GM19025 (cell line): ENCODE results near the gene NUDT19.
A peak's percentile ranks its signal among the peaks of the same experiment; 100 is the strongest.
"Not testable (repeated sequence)": the region's sequence is repeated elsewhere in the genome, so short reads cannot be mapped to it uniquely, and the experiment has no call there.

Experiments
- ATAC-seq: cut with Tn5 transposase; IDR thresholded peaks from one replicate; pipeline ENCODE4 v1.9.1; 2021; ENCODE audit warnings: mild to moderate bottlenecking, low read depth, moderate library complexity; ENCODE audit not compliant: unreplicated experiment

The NUDT19 gene

GRCh38 chr19:32674931-32675719 lies 16.5 kb upstream of the NUDT19 start, which contains the start of gene ANKRD27:
ANKRD27 (minus strand) TSS chr19:32675180; CDS start chr19:32659015, 16,165 bp downstream.
- ATAC-seq = peak; percentile 98

- peak; percentile 19 for ATAC-seq
Observed at GRCh38 chr19:32675720-32676185, 15.9 kb upstream of the NUDT19 start, which contains the start of gene RGS9BP. RGS9BP (plus strand) TSS chr19:32675848; CDS start chr19:32676264, 416 bp downstream.

DNA sequence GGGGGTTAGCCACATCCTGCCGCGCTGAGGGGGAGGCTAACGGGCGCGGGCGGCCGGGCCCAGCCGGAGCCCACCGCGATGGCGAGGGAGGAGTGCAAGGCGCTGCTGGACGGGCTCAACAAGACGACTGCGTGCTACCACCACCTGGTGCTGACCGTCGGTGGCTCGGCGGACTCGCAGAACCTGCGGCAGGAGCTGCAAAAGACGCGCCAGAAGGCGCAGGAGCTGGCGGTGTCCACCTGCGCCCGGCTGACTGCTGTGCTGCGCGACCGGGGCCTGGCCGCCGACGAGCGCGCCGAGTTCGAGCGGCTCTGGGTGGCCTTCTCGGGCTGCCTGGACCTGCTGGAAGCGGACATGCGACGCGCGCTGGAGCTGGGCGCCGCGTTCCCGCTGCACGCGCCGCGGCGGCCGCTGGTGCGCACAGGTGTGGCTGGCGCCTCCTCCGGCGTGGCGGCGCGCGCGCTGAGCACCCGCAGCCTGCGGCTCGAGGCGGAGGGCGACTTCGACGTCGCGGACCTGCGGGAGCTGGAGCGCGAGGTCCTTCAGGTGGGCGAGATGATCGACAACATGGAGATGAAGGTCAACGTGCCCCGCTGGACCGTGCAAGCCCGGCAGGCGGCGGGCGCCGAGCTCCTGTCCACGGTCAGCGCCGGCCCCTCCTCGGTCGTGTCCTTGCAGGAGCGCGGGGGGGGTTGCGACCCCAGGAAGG lies 15.3 kb upstream of the NUDT19 start:
- no peak for ATAC-seq

DNA sequence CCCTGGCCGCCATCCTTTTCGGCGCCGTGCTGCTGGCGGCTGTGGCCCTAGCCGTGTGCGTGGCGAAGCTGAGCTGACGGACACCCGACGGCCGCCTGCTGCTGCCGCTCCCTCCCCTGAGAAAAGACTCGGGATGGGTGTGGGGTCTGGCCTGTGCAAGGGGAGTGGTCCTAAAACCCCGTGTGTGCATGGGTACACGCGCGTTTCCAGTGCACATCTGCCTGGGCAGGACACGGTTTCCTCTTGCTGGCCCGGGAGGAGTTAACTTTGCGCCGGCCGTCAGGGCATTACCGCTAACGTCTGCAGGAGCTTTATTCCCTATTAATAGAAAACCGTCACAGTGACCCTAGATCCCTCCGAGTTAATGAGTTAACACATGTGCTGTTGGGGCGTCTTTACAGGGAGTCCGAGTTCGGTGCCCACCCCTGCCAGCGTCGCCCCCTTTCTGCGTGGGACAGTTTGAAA lies 14.7 kb upstream of the NUDT19 start:
- no peak for ATAC-seq

- no peak for ATAC-seq
Observed at GRCh38 chr19:32677657-32678056, 14.0 kb upstream of the NUDT19 start.

DNA sequence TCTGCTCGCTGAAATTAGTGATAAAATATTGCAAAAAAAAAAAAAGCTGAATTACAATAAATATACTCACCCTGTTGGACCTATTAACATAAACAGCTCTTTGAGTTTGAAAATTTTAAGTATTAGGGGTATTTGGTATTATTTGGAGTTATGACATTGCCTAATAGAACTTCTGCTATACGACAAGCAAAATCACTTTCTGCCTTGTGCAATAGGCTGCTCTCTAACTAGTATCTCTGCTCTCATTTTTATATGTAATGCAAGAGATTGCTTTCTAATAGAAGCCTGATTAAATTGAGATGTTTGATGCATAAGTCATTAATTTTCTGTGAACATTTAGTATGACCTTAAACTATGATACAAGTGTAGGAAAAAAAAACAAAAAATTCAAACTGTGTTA lies 10.6 kb upstream of the NUDT19 start:
- ATAC-seq = no peak

DNA sequence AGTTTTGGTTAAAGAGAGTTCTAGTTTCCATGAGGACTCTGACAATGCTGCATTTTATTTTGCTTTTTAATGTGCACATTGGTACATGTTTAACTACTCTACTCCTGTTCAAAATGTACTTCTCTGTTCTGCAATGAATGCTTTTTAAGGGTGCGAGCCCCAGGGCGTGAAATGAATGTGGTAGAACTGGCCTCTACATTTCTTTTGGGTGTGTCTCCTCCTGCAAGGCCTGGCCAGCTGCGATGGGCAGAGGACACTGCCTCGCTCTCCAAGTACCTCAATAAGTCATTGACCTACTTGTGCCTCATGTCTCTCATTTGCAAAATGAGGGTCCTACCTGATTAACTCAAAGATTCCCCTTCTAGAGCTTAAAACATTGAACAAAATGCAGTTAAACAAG lies 9.3 kb upstream of the NUDT19 start:
- no peak for ATAC-seq

DNA sequence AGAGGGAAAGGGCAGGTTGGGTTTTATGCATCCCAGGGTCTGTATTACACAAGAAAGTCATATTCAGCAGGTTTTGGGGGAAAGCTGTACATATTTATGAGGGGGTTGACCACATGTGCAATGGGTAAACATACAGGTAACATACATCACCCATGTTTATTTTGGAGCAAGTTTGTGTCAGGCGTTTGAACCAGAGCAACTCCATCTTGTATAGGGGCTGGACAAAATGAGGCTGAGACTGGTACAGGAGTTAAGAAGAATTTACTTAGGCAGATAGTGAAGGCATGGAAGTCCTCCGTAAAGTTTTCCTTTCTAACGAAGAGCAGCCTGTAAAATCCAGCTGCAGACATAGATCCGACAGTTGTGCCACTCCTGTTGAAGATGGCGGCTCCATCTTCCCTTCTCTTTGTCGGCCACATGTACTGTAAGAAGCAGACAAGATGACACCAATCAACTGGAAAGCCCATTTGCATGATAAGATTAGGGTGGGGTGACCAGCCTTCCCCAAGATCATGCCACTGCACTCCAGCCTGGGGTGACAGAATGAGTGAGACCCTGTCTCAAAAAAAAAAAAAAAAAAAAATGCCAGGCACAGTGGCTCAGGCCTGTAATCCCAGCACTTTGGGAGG lies 4.7 kb upstream of the NUDT19 start:
- ATAC-seq = no peak

GRCh38 chr19:32687681-32688080 lies 3.9 kb upstream of the NUDT19 start:
- ATAC-seq = no peak

- no peak for ATAC-seq
Observed at GRCh38 chr19:32688311-32688710, 3.3 kb upstream of the NUDT19 start.

DNA sequence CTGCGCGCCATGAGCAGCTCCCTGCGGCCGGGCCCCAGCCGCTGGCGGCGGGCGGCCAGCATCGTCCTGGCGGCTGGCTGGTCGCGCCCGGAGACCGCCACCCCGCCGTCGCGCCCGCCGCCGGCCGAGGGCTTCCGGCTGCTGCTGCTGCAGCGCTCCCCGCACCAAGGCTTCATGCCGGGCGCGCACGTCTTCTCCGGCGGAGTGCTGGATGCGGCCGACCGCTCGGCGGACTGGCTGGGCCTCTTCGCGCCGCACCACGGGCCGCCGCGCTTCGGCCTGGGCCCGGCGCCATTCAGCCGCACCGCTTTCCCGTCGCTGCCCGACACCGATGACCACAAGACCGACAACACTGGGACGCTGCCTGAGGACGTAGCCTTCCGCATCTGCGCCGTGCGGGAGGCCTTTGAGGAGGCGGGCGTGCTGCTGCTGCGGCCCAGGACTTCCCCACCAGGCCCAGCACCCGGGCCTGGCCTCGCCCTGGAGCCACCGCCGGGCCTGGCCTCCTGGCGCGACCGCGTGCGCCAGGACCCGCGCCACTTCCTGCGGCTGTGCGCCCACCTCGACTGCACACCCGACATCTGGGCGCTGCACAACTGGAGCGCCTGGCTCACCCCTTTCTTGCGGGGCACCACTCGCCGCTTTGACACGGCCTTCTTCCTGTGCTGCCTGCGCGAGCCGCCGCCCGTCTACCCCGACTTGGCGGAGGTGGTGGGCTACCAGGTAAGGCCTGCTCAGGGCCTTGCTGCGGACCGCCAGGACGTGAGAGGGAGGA lies 518 bp downstream of the NUDT19 start:
- peak; percentile 50 for ATAC-seq

- ATAC-seq = no peak
Observed at GRCh38 chr19:32692727-32693061, 1.1 kb downstream of the NUDT19 start.

- ATAC-seq = not testable (repeated sequence)
Observed at GRCh38 chr19:32693151-32694108, 1.8 kb downstream of the NUDT19 start.

DNA sequence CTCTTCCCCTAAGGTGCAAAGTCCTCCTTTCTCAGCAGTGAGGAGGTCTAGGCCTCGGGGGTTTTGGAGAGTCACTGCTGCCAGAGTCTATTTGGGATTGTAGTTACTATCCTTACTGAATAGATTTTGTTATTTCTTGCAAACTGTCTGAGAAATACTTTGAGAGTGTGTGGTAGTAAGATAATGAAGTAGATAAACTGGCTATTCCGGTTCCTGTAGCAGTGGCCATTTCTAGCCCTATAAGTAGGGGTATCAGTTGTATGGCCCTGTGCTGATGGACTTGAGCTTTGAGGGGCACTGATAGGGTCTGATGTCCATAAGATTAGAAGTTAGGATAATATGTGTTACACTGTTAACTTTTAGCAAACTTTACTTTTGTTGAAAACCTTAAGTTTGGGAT lies 2.7 kb downstream of the NUDT19 start:
- ATAC-seq = not testable (repeated sequence)

DNA sequence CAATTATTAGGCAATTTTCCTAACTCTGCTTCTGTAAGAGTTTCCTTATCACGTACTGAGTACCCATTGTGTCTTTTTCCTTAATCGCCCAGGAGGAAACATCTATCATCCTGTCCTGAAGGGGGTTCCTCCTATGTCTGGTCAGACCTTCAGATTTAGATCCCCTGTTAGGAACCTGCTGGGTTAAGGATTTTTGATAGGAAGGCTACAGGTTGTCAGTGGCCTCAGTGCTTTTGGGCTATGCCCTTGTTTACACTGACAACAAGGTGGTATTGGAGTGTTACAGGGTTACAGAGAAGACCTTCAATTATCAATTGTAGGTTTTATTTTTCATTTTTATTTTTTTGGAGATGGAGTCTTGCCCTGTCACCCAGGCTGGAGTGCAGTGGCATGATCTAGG lies 3.2 kb downstream of the NUDT19 start:
- not testable (repeated sequence) for ATAC-seq

DNA sequence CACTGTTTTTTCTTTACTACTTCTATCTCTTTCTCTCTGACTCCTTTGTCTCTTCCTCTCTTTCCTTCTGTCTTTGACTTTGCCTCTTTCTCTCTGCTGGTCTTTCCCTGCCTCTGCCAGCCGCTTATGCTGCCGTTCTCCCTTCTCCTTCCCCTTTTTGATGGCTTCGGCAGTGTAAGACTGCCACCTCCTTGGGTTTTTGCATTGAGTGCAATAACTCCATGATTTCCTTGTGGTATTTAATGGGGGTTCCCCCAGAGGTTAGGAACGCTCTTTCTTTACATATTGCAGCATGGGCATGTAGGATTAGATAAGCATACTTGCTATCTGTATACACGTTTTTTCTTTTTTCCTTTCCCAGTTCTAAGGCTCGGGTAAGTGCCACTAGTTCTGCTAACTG lies 3.9 kb downstream of the NUDT19 start:
- not testable (repeated sequence) for ATAC-seq

GRCh38 chr19:32696771-32697170 lies 5.2 kb downstream of the NUDT19 start:
- ATAC-seq = not testable (repeated sequence)

GRCh38 chr19:32700129-32700528 lies 8.5 kb downstream of the NUDT19 start:
- ATAC-seq = not testable (repeated sequence)

DNA sequence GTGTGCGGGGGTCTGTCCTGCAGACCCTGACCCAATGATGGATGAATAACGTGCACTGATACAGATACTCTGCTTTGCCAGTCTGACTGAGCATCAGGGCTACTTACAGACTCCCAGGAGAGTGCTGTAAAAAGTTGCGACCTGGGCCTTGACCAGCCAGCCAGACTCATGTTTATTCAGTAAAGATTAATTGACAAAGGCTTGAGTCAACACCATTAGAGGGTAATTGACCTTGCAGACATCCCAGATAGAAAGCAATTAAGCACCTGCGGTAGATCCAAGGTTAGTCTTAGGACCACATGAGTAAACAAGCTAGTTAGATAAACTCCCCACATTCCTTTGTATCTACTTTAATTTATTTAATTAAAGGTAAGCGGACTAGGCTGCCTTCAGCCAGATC lies 10.4 kb downstream of the NUDT19 start:
- ATAC-seq = no peak
